KBM-7 (cell line): ENCODE results near the gene CAMKMT.

Experiments used
- DNase-seq: peaks from one replicate; pipeline ENCODE4 v3.0.0-alpha.2; 2015
- in situ Hi-C: fragments of 300-500 bp; cut with MboI; formaldehyde crosslinking; loops from 2 replicates; pipeline ENCODE4 v1.14.3; 2020; ENCODE audit warnings: low sequenced_read_pairs, low pct_unique_long_range_greater_than_20kb, mixed read lengths

The CAMKMT gene

GRCh38 chr2:44770221-44771195 lies 408.8 kb downstream of the CAMKMT start:
- in situ Hi-C loops = no loop called here

GRCh38 chr2:44771522-44771921 lies 409.8 kb downstream of the CAMKMT start:
- DNase-seq = no peak
- in situ Hi-C loops = no loop called here

More at GRCh38 chr2:44770221-44771195, 408.8 kb downstream of the CAMKMT start:
- peak; percentile 21 for DNase-seq

GRCh38 chr2:44772131-44772530 lies 410.4 kb downstream of the CAMKMT start:
- no peak for DNase-seq
- in situ Hi-C loops = no loop called here

GRCh38 chr2:44772669-44773378 lies 411.1 kb downstream of the CAMKMT start:
- in situ Hi-C loops = no loop called here
- DNase-seq = no peak

- no peak for DNase-seq
- in situ Hi-C loops = no loop called here
These were observed 413.2 kb downstream of the CAMKMT start for GRCh38 chr2:44774826-44775492.

- DNase-seq = no peak
- in situ Hi-C loops = no loop called here
These were observed 415.3 kb downstream of the CAMKMT start for GRCh38 chr2:44777036-44777435.

- in situ Hi-C loops = no loop called here
- DNase-seq = no peak
These were observed 415.8 kb downstream of the CAMKMT start for GRCh38 chr2:44777537-44777936.

- in situ Hi-C loops = no loop called here
- peak; percentile 16 for DNase-seq
These were observed 416.5 kb downstream of the CAMKMT start for GRCh38 chr2:44778221-44778654.

- DNase-seq = peak; percentile 92
- in situ Hi-C loops = no loop called here
These were observed 417.1 kb downstream of the CAMKMT start for GRCh38 chr2:44778671-44779476.

GRCh38 chr2:44779793-44780192 lies 418.0 kb downstream of the CAMKMT start:
- in situ Hi-C loops = no loop called here
- DNase-seq = no peak

- no peak for DNase-seq
- in situ Hi-C loops = no loop called here
These were observed 418.7 kb downstream of the CAMKMT start for GRCh38 chr2:44780406-44780805.

- in situ Hi-C loops = no loop called here
- DNase-seq = no peak
These were observed 423.7 kb downstream of the CAMKMT start for GRCh38 chr2:44785433-44785832.

- no peak for DNase-seq
- in situ Hi-C loops = no loop called here
These were observed 424.5 kb downstream of the CAMKMT start for GRCh38 chr2:44786045-44786816.

GRCh38 chr2:44786817-44787214 lies 425.1 kb downstream of the CAMKMT start:
- no peak for DNase-seq
- in situ Hi-C loops = no loop called here

GRCh38 chr2:44787663-44788062 lies 425.9 kb downstream of the CAMKMT start:
- in situ Hi-C loops = no loop called here
- no peak for DNase-seq

GRCh38 chr2:44789446-44789845 lies 427.7 kb downstream of the CAMKMT start:
- DNase-seq = no peak
- in situ Hi-C loops = no loop called here

GRCh38 chr2:44789971-44790721 lies 428.4 kb downstream of the CAMKMT start:
- DNase-seq = no peak
- in situ Hi-C loops = no loop called here
